Skin of body (tissue), 2 donors: Measurements from ENCODE around the gene FMNL3. TPM values are rescaled to one million over a fixed set of nuclear protein-coding genes. Genes with fewer than 3 reads are reported as not detected.
"Not testable (repeated sequence)": the region's sequence is repeated elsewhere in the genome, so short reads cannot be mapped to it uniquely, and the experiment has no call there.

Experiments used
- DNase-seq: peaks from one replicate; lab custom pipeline; 2025; lab: John Stamatoyannopoulos, UW
- total RNA-seq: library from RNA; depleted of rRNA; stranded (reverse); fragments of >200 nt; gene quantifications from one replicate; pipeline ENCODE4 v1.2.3, GENCODE V29; 2014

The FMNL3 gene
- total RNA-seq, 1 donor from 2014 or later = 24.1 TPM

- DNase-seq = no peak
Observed at GRCh38 chr12:49632986-49633702, 74.1 kb downstream of the FMNL3 start.

GRCh38 chr12:49632401-49632800, 74.8 kb downstream of the FMNL3 start:
- DNase-seq = no peak

GRCh38 chr12:49631336-49631907, 75.8 kb downstream of the FMNL3 start:
- DNase-seq = no peak

- DNase-seq = no peak
Observed at GRCh38 chr12:49627752-49628360, 79.3 kb downstream of the FMNL3 start.

GRCh38 chr12:49626836-49627235, 80.4 kb downstream of the FMNL3 start:
- no peak for DNase-seq

- DNase-seq = no peak
Observed at GRCh38 chr12:49626169-49626835, 80.9 kb downstream of the FMNL3 start.

- no peak for DNase-seq
Observed at GRCh38 chr12:49624921-49625577, 82.2 kb downstream of the FMNL3 start.

GRCh38 chr12:49623142-49623904, 83.9 kb downstream of the FMNL3 start, which contains the start of gene PRPF40B:
Gene PRPF40B (plus strand): TSS chr12:49623561. CDS start chr12:49623591, 30 bp downstream.
- peak; percentile 63 for DNase-seq

- no peak for DNase-seq
Observed at GRCh38 chr12:49622501-49623141, 84.6 kb downstream of the FMNL3 start.

- DNase-seq = no peak
Observed at GRCh38 chr12:49621651-49622500, 85.3 kb downstream of the FMNL3 start.

- peak; percentile 51 for DNase-seq
Observed at GRCh38 chr12:49619286-49619685, 87.9 kb downstream of the FMNL3 start.

GRCh38 chr12:49618576-49618975, 88.6 kb downstream of the FMNL3 start:
- no peak for DNase-seq

- no peak for DNase-seq
Observed at GRCh38 chr12:49616533-49617219, 90.5 kb downstream of the FMNL3 start.

GRCh38 chr12:49615725-49616124, 91.5 kb downstream of the FMNL3 start:
- DNase-seq = no peak

- DNase-seq = no peak
Observed at GRCh38 chr12:49612210-49612609, 95.0 kb downstream of the FMNL3 start.

- not testable (repeated sequence) for DNase-seq
Observed at GRCh38 chr12:49610785-49611184, 96.4 kb downstream of the FMNL3 start.

- no peak for DNase-seq
Observed at GRCh38 chr12:49609875-49610154, 97.4 kb downstream of the FMNL3 start.

- no peak for DNase-seq
Observed at GRCh38 chr12:49609059-49609874, 97.9 kb downstream of the FMNL3 start.
